ENCODE measurements around the gene PCLO. TPM values are rescaled to one million over a fixed set of nuclear protein-coding genes. Genes with fewer than 3 reads are reported as not detected.
"Not testable (repeated sequence)": the region's sequence is repeated elsewhere in the genome, so short reads cannot be mapped to it uniquely, and the experiment has no call there.

The PCLO gene
- total and polyA plus RNA-seq, 4 donors, result 19.7 to 53.5 (median 30.3) TPM

DNA sequence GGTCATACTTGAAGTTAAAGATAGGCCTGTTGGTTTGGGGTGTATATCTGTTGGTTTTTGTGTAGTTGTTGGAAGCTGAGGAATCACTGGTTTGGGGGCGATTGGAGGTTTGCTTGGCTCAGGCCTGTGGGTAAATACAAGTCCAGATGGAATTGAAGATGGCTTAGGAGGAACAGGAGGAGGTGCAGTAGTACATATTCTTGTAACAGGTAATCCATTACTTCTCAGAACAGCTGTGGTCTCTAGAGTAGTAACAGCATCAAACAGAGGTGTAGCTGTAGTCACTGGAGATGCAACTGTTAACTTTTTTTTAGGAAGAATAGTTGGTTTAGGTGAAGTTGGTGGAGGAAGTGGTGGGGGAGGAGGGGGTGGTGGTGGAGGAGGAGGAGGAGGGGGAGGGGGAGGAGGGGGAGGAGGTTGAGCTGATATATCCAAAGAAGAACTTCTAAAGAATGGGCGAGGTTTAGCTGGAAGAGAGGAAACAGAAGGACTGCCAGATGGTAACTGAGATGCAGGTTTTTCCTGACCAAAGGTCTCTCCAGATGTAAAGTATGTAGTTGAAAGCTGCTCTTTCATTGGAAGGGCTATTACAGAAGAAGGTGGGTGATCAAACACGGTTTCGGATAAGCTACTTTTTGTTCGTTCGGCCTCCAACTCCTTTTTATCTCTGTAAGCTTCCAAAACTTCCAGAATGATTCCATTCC, 209.2 kb downstream of the PCLO start:
- no peak for DNase-seq (ENCODE audit: low read depth in 4 of 6, low spot score in 6 of 6)
- H3K4me1 ChIP-seq (ENCODE audit: control insufficient read depth, insufficient read depth, low read length), result no peaks in the 10 kb centered on the region
- 100% methylated on average over 2 of the region's 6 CpGs for WGBS (ENCODE audit: insufficient coverage)
- no peak overlapping the region for H3K27ac ChIP-seq (ENCODE audit: low read depth, low read length)
- no peaks in the 10 kb centered on the region for H3K27me3 ChIP-seq (ENCODE audit: control insufficient read depth, insufficient read depth, low read length)
- no peaks in the 10 kb centered on the region for H3K9me3 ChIP-seq (ENCODE audit: control insufficient read depth, insufficient read depth, low read length)
- H3K4me3 ChIP-seq (ENCODE audit: low read depth, low read length), result no peak overlapping the region
- H3K36me3 ChIP-seq (ENCODE audit: control insufficient read depth, insufficient read depth, low read length), result no peaks in the 10 kb centered on the region

DNA sequence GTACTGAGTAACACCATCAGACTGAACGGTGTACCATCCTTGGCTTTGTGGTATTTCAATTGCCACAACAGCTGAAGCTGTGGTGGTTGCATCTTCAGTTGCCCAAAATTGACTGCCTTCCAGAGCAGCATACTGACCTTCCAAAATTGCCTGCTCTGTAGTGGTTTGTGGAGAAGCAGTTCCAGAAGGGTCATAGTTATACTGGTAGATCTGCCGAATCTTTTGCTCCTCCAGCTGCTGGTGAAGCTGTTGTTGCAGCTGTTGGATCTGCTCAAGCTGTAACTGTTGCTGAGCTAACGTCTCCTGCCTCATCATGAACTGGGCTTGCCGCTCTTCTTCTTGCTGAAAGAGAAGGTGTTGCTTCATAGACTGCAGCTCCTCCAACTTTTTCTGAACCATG, 212.2 kb downstream of the PCLO start:
- H3K27ac ChIP-seq (ENCODE audit: low read depth, low read length), result no peak overlapping the region
- no peaks in the 10 kb centered on the region for H3K36me3 ChIP-seq (ENCODE audit: control insufficient read depth, insufficient read depth, low read length)
- no peaks in the 10 kb centered on the region for H3K9me3 ChIP-seq (ENCODE audit: control insufficient read depth, insufficient read depth, low read length)
- H3K4me3 ChIP-seq (ENCODE audit: low read depth, low read length), result no peak overlapping the region
- WGBS (ENCODE audit: insufficient coverage), result 92% methylated on average over 4 of the region's 4 CpGs
- H3K4me1 ChIP-seq (ENCODE audit: control insufficient read depth, insufficient read depth, low read length), result no peaks in the 10 kb centered on the region
- DNase-seq (ENCODE audit: low read depth in 4 of 6, low spot score in 6 of 6), result no peak
- no peaks in the 10 kb centered on the region for H3K27me3 ChIP-seq (ENCODE audit: control insufficient read depth, insufficient read depth, low read length)

GRCh38 chr7:82945480-82945879, 217.2 kb downstream of the PCLO start:
- no peaks in the 10 kb centered on the region for H3K36me3 ChIP-seq (ENCODE audit: control insufficient read depth, insufficient read depth, low read length)
- H3K27ac ChIP-seq (ENCODE audit: low read depth, low read length), result no peak overlapping the region
- no peaks in the 10 kb centered on the region for H3K4me1 ChIP-seq (ENCODE audit: control insufficient read depth, insufficient read depth, low read length)
- no peaks in the 10 kb centered on the region for H3K9me3 ChIP-seq (ENCODE audit: control insufficient read depth, insufficient read depth, low read length)
- no peaks in the 10 kb centered on the region for H3K27me3 ChIP-seq (ENCODE audit: control insufficient read depth, insufficient read depth, low read length)
- DNase-seq (ENCODE audit: low read depth in 4 of 6, low spot score in 6 of 6), result no peak
- no peak overlapping the region for H3K4me3 ChIP-seq (ENCODE audit: low read depth, low read length)
- no CpG with 5 or more reads among the region's 3 CpGs for WGBS (ENCODE audit: insufficient coverage)

DNA sequence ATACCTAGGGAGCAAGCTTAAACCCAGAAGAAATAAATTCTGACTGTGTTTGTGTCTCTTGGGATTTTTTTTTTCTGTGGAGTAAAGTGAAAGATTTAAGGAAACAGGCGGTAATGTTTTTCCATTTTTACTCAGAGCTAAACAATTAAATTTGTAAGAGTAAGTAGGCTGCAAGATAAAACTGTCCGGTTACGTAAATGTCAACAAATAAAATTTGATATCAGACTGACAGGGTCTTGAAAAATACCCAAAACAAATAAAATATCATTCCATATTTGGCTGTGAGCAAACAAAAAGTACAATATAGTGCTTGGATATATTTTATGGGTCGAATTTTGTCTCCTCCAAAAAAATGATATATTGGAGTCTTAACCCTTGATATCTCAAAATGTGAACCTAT, 217.6 kb downstream of the PCLO start:
- Histone ChIP-seq H3K27me3 (ENCODE audit: control insufficient read depth, insufficient read depth, low read length) (no peaks in the 10 kb centered on the region), H3K9me3 (ENCODE audit: control insufficient read depth, insufficient read depth, low read length) (no peaks in the 10 kb centered on the region), H3K36me3 (ENCODE audit: control insufficient read depth, insufficient read depth, low read length) (no peaks in the 10 kb centered on the region), H3K4me1 (ENCODE audit: control insufficient read depth, insufficient read depth, low read length) (no peaks in the 10 kb centered on the region), H3K4me3 (ENCODE audit: low read depth, low read length) (no peak overlapping the region), H3K27ac (ENCODE audit: low read depth, low read length) (no peak overlapping the region)
- DNase-seq (ENCODE audit: low read depth in 4 of 6, low spot score in 6 of 6), result no peak
- WGBS (ENCODE audit: insufficient coverage), result no CpG with 5 or more reads among the region's 4 CpGs

GRCh38 chr7:82932516-82932915, 230.2 kb downstream of the PCLO start:
- Histone ChIP-seq H3K4me1 (ENCODE audit: control insufficient read depth, insufficient read depth, low read length) (no peaks in the 10 kb centered on the region), H3K27me3 (ENCODE audit: control insufficient read depth, insufficient read depth, low read length) (no peaks in the 10 kb centered on the region), H3K27ac (ENCODE audit: low read depth, low read length) (no peak overlapping the region), H3K4me3 (ENCODE audit: low read depth, low read length) (no peak overlapping the region), H3K36me3 (ENCODE audit: control insufficient read depth, insufficient read depth, low read length) (no peaks in the 10 kb centered on the region), H3K9me3 (ENCODE audit: control insufficient read depth, insufficient read depth, low read length) (no peaks in the 10 kb centered on the region)
- WGBS (ENCODE audit: insufficient coverage), result 100% methylated on average over 1 of the region's 1 CpG
- DNase-seq (ENCODE audit: low read depth in 4 of 6, low spot score in 6 of 6), result no peak

- 67% methylated on average over 1 of the region's 2 CpGs for WGBS (ENCODE audit: insufficient coverage)
- peak in 3 of 6 donors; percentile 9 to 42 (median 17) for DNase-seq (ENCODE audit: low read depth in 4 of 6, low spot score in 6 of 6)
- Histone ChIP-seq H3K27ac (ENCODE audit: low read depth, low read length) (no peak overlapping the region), H3K4me1 (ENCODE audit: control insufficient read depth, insufficient read depth, low read length) (no peaks in the 10 kb centered on the region), H3K4me3 (ENCODE audit: low read depth, low read length) (no peak overlapping the region), H3K27me3 (ENCODE audit: control insufficient read depth, insufficient read depth, low read length) (no peaks in the 10 kb centered on the region), H3K9me3 (ENCODE audit: control insufficient read depth, insufficient read depth, low read length) (no peaks in the 10 kb centered on the region), H3K36me3 (ENCODE audit: control insufficient read depth, insufficient read depth, low read length) (no peaks in the 10 kb centered on the region)
These were observed 236.2 kb downstream of the PCLO start for GRCh38 chr7:82926477-82926876.

GRCh38 chr7:82925331-82925730, 237.4 kb downstream of the PCLO start:
- Histone ChIP-seq H3K36me3 (ENCODE audit: control insufficient read depth, insufficient read depth, low read length) (no peaks in the 10 kb centered on the region), H3K4me1 (ENCODE audit: control insufficient read depth, insufficient read depth, low read length) (no peaks in the 10 kb centered on the region), H3K27ac (ENCODE audit: low read depth, low read length) (no peak overlapping the region), H3K27me3 (ENCODE audit: control insufficient read depth, insufficient read depth, low read length) (no peaks in the 10 kb centered on the region), H3K4me3 (ENCODE audit: low read depth, low read length) (no peak overlapping the region), H3K9me3 (ENCODE audit: control insufficient read depth, insufficient read depth, low read length) (no peaks in the 10 kb centered on the region)
- DNase-seq (ENCODE audit: low read depth in 4 of 6, low spot score in 6 of 6), result no peak

DNA sequence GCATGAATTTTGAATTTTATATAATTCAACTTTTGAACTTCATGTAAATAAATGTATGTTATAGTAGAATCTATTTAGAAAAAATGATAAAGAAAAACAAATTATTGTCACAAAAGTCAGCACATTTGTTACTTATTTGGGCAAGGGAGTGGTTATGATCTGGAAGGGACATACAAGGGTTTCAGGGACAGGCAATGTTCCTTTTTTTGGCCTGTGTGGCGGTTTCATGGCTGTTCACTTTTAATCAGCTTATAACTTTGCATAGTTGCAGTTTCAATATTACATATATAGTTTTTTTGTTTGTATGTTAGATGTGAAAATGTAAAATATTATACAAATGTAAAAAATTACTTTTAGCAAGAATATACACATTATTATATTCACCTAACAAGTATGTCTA, 256.2 kb downstream of the PCLO start:
- Histone ChIP-seq H3K27me3 (ENCODE audit: control insufficient read depth, insufficient read depth, low read length) (no peaks in the 10 kb centered on the region), H3K27ac (ENCODE audit: low read depth, low read length) (no peak overlapping the region), H3K9me3 (ENCODE audit: control insufficient read depth, insufficient read depth, low read length) (no peaks in the 10 kb centered on the region), H3K4me3 (ENCODE audit: low read depth, low read length) (no peak overlapping the region), H3K4me1 (ENCODE audit: control insufficient read depth, insufficient read depth, low read length) (no peaks in the 10 kb centered on the region), H3K36me3 (ENCODE audit: control insufficient read depth, insufficient read depth, low read length) (no peaks in the 10 kb centered on the region)
- no peak for DNase-seq (ENCODE audit: low read depth in 4 of 6, low spot score in 6 of 6)
- WGBS (ENCODE audit: insufficient coverage), result no CpG with 5 or more reads among the region's 1 CpG

- WGBS (ENCODE audit: insufficient coverage), result 88% methylated on average over 1 of the region's 3 CpGs
- no peaks in the 10 kb centered on the region for H3K4me1 ChIP-seq (ENCODE audit: control insufficient read depth, insufficient read depth, low read length)
These were observed 257.8 kb downstream of the PCLO start for GRCh38 chr7:82904871-82905270.

GRCh38 chr7:82901098-82901497, 261.6 kb downstream of the PCLO start:
- not testable (repeated sequence) for H3K4me1 ChIP-seq (ENCODE audit: control insufficient read depth, insufficient read depth, low read length); DNase-seq (ENCODE audit: low read depth in 4 of 6, low spot score in 6 of 6); H3K36me3 ChIP-seq (ENCODE audit: control insufficient read depth, insufficient read depth, low read length); H3K27ac ChIP-seq (ENCODE audit: low read depth, low read length); H3K9me3 ChIP-seq (ENCODE audit: control insufficient read depth, insufficient read depth, low read length); H3K27me3 ChIP-seq (ENCODE audit: control insufficient read depth, insufficient read depth, low read length); H3K4me3 ChIP-seq (ENCODE audit: low read depth, low read length)
- WGBS (ENCODE audit: insufficient coverage), result no CpG with 5 or more reads among the region's 2 CpGs

More at GRCh38 chr7:82904871-82905270, 257.8 kb downstream of the PCLO start:
- Histone ChIP-seq H3K9me3 (ENCODE audit: control insufficient read depth, insufficient read depth, low read length) (no peaks in the 10 kb centered on the region), H3K27ac (ENCODE audit: low read depth, low read length) (no peak overlapping the region), H3K4me3 (ENCODE audit: low read depth, low read length) (no peak overlapping the region), H3K27me3 (ENCODE audit: control insufficient read depth, insufficient read depth, low read length) (no peaks in the 10 kb centered on the region), H3K36me3 (ENCODE audit: control insufficient read depth, insufficient read depth, low read length) (no peaks in the 10 kb centered on the region)
- DNase-seq (ENCODE audit: low read depth in 4 of 6, low spot score in 6 of 6), result no peak
